GM23338 (cell line): ENCODE measurements around the gene CDK14. TPM values are rescaled to one million over a fixed set of nuclear protein-coding genes. Genes with fewer than 3 reads are reported as not detected.

Experiments
- ATAC-seq: fragments of 200-7000 bp; cut with Tn5 transposase; 3 replicates; pipeline ENCODE4 v1.9.1; 2020
- DNase-seq: peaks from one replicate; pipeline ENCODE4 v3.0.0-alpha.2; 2015; ENCODE audit warnings: low spot score
- H2AFZ ChIP-seq: fragments of 200-600 bp; sonication (generic); 2 replicates; pipeline ENCODE4 v1.8.0; 2016; ENCODE audit warnings: antibody characterized with exemption, mild to moderate bottlenecking, moderate library complexity
- H3F3A ChIP-seq: fragments of 200-600 bp; sonication (generic); replicated peaks from 2 replicates; pipeline ENCODE4 v1.8.0; 2017; ENCODE audit warnings: antibody characterized with exemption, mixed run types, low read depth
- H3K27ac ChIP-seq: fragments of 200-600 bp; sonication (generic); 2 replicates; pipeline ENCODE4 v1.6.1; 2016; ENCODE audit warnings: low read depth
- H3K27me3 ChIP-seq: fragments of 200-600 bp; sonication (generic); 2 replicates; pipeline ENCODE4 v1.8.0; 2016; ENCODE audit warnings: mild to moderate bottlenecking, mixed run types, moderate library complexity; ENCODE audit not compliant: insufficient read depth
- H3K36me3 ChIP-seq: fragments of 200-600 bp; sonication (generic); 2 replicates; pipeline ENCODE4 v1.8.0; 2016; ENCODE audit warnings: mild to moderate bottlenecking; ENCODE audit not compliant: insufficient read depth
- H3K4me1 ChIP-seq: fragments of 200-600 bp; sonication (generic); 2 replicates; pipeline ENCODE4 v1.8.0; 2016; ENCODE audit warnings: mild to moderate bottlenecking, moderate library complexity; ENCODE audit not compliant: insufficient read depth
- H3K4me2 ChIP-seq: fragments of 200-600 bp; sonication (generic); 2 replicates; pipeline ENCODE4 v1.7.1; 2017; ENCODE audit warnings: mixed run types
- H3K4me3 ChIP-seq: fragments of 200-600 bp; sonication (generic); 2 replicates; pipeline ENCODE4 v1.6.1; 2016; ENCODE audit warnings: mixed run types
- H3K79me2 ChIP-seq: fragments of 200-600 bp; sonication (generic); replicated peaks from 2 replicates; pipeline ENCODE4 v1.8.0; 2017; ENCODE audit warnings: mild to moderate bottlenecking; ENCODE audit not compliant: insufficient read depth
- H3K9me2 ChIP-seq: fragments of 200-600 bp; sonication (generic); 2 replicates; pipeline ENCODE4 v1.8.0; 2017; ENCODE audit not compliant: insufficient read depth
- H4K20me1 ChIP-seq: fragments of 200-600 bp; sonication (generic); replicated peaks from 2 replicates; pipeline ENCODE4 v1.8.0; 2017; ENCODE audit warnings: mild to moderate bottlenecking; ENCODE audit not compliant: insufficient read depth
- H3K27ac Mint-ChIP-seq: 2 replicates; pipeline ENCODE4 v1.8.0; 2020; ENCODE audit warnings: inconsistent platforms, mild to moderate bottlenecking, moderate library complexity, mixed read lengths
- H3K27me3 Mint-ChIP-seq: 3 replicates; pipeline ENCODE4 v1.8.0; 2022; ENCODE audit warnings: low read depth, mild to moderate bottlenecking, moderate library complexity, mixed read lengths, inconsistent platforms; ENCODE audit not compliant: insufficient read depth, poor library complexity
- H3K36me3 Mint-ChIP-seq: 3 replicates; pipeline ENCODE4 v1.8.0; 2021; ENCODE audit warnings: low read depth, mild to moderate bottlenecking, inconsistent platforms, moderate library complexity, mixed read lengths
- H3K4me1 Mint-ChIP-seq: 3 replicates; pipeline ENCODE4 v1.8.0; 2020; ENCODE audit warnings: mild to moderate bottlenecking, inconsistent platforms, mixed read lengths
- H3K4me3 Mint-ChIP-seq: 3 replicates; pipeline ENCODE4 v1.8.0; 2021; ENCODE audit warnings: moderate library complexity, mild to moderate bottlenecking, inconsistent platforms, mixed read lengths
- H3K9me3 Mint-ChIP-seq: 3 replicates; pipeline ENCODE4 v1.8.0; 2020; ENCODE audit warnings: moderate library complexity, mild to moderate bottlenecking, inconsistent platforms, mixed read lengths
- CREB1 ChIP-seq: fragments of 250-450 bp; sonication (Bioruptor Pico); IDR thresholded peaks from 2 replicates; pipeline ENCODE4 v1.5.0; 2020; ENCODE audit warnings: low read depth, mild to moderate bottlenecking, moderate library complexity
- CTCF ChIP-seq, 2 experiments: fragments of 200-600 bp in 1 of 2; sonication (generic) in 1 of 2; conservative IDR thresholded peaks; 2 replicates each; pipeline versions ENCODE4 v1.5.1 to v1.6.1; 2016 to 2017; ENCODE audit warnings: antibody characterized with exemption in 2 of 2, low read depth in 2 of 2, mild to moderate bottlenecking in 2 of 2, moderate library complexity in 1 of 2
- EZH2 ChIP-seq: fragments of 200-600 bp; sonication (generic); IDR thresholded peaks from one replicate; pipeline ENCODE4 v1.8.0; 2017; ENCODE audit warnings: antibody characterized with exemption, mild to moderate bottlenecking, low read depth; ENCODE audit not compliant: unreplicated experiment
- EZH2phosphoT487 ChIP-seq: fragments of 200-600 bp; sonication (generic); IDR thresholded peaks from one replicate; pipeline ENCODE4 v1.8.1; 2018; ENCODE audit warnings: antibody characterized with exemption; ENCODE audit not compliant: unreplicated experiment
- NANOG ChIP-seq: IDR thresholded peaks from 2 replicates; pipeline ENCODE4 v1.6.1; 2016; ENCODE audit warnings: antibody characterized with exemption, borderline replicate concordance
- POLR2AphosphoS5 ChIP-seq: IDR thresholded peaks from 2 replicates; pipeline ENCODE4 v1.6.1; 2016; ENCODE audit warnings: antibody characterized with exemption, low read depth
- STAT1 ChIP-seq: IDR thresholded peaks from one replicate; pipeline ENCODE4 v1.6.1; 2016; ENCODE audit warnings: antibody characterized with exemption; ENCODE audit not compliant: unreplicated experiment
- ZNF114 ChIP-seq: fragments of 250-450 bp; sonication (Bioruptor Pico); IDR thresholded peaks from 2 replicates; pipeline ENCODE4 v1.5.0; 2020; ENCODE audit warnings: mild to moderate bottlenecking, moderate library complexity
- polyA plus RNA-seq: library from polyadenylated mRNA; unstranded; fragments of >200 nt; fragmentation: Nextera tagmentation; extraction: Ambion mirVana; gene quantifications from 2 replicates; pipeline ENCODE4 v1.2.1, GENCODE V29; 2016
- total RNA-seq: library from RNA; depleted of rRNA; stranded (reverse); fragments of >200 nt; shearing (Covaris generic); gene quantifications from 2 replicates; pipeline ENCODE4 v1.2.3, GENCODE V29; 2014
- TF ChIP-seq, protein P1 (sequence below): fragments of 250-450 bp; sonication (Bioruptor Pico); IDR thresholded peaks from 2 replicates; pipeline ENCODE4 v1.5.0; 2020; ENCODE audit warnings: mild to moderate bottlenecking, moderate library complexity
- TF ChIP-seq, protein P2 (sequence below): IDR thresholded peaks from one replicate; pipeline ENCODE4 v1.6.1; 2018; ENCODE audit warnings: antibody characterized with exemption; ENCODE audit not compliant: unreplicated experiment
- TF ChIP-seq, protein P3 (sequence below): IDR thresholded peaks from 2 replicates; pipeline ENCODE4 v1.6.1; 2016; ENCODE audit warnings: antibody characterized with exemption

The CDK14 gene
- total and polyA plus RNA-seq, 2 experiments from 2014 or later: 11.2 to 24.0 TPM

- Histone ChIP-seq H3K27me3 (no peaks in the 10 kb centered on the region), H3K4me3 (no peak overlapping the region), H2AFZ (no peak overlapping the region), H4K20me1 (no peaks in the 10 kb centered on the region), H3K4me1 (no peaks in the 10 kb centered on the region), H3K4me2 (no peak overlapping the region), H3K36me3 (no peaks in the 10 kb centered on the region), H3F3A (no peaks in the 10 kb centered on the region), H3K27ac (no peak overlapping the region), H3K9me2 (no peaks in the 10 kb centered on the region), H3K79me2 (no peaks in the 10 kb centered on the region)
- TF ChIP-seq EZH2 (no peak), NANOG (no peak), CREB1 (CRISPR knock-in tag) (no peak), ZNF114 (CRISPR knock-in tag) (no peak), STAT1 (no peak), CTCF (conservative IDR thresholded peaks at IDR 0.05; ENCODE audit: low read depth in 2 of 2) (no peak), EZH2phosphoT487 (no peak), POLR2AphosphoS5 (no peak)
- TF ChIP-seq, protein P1, sequence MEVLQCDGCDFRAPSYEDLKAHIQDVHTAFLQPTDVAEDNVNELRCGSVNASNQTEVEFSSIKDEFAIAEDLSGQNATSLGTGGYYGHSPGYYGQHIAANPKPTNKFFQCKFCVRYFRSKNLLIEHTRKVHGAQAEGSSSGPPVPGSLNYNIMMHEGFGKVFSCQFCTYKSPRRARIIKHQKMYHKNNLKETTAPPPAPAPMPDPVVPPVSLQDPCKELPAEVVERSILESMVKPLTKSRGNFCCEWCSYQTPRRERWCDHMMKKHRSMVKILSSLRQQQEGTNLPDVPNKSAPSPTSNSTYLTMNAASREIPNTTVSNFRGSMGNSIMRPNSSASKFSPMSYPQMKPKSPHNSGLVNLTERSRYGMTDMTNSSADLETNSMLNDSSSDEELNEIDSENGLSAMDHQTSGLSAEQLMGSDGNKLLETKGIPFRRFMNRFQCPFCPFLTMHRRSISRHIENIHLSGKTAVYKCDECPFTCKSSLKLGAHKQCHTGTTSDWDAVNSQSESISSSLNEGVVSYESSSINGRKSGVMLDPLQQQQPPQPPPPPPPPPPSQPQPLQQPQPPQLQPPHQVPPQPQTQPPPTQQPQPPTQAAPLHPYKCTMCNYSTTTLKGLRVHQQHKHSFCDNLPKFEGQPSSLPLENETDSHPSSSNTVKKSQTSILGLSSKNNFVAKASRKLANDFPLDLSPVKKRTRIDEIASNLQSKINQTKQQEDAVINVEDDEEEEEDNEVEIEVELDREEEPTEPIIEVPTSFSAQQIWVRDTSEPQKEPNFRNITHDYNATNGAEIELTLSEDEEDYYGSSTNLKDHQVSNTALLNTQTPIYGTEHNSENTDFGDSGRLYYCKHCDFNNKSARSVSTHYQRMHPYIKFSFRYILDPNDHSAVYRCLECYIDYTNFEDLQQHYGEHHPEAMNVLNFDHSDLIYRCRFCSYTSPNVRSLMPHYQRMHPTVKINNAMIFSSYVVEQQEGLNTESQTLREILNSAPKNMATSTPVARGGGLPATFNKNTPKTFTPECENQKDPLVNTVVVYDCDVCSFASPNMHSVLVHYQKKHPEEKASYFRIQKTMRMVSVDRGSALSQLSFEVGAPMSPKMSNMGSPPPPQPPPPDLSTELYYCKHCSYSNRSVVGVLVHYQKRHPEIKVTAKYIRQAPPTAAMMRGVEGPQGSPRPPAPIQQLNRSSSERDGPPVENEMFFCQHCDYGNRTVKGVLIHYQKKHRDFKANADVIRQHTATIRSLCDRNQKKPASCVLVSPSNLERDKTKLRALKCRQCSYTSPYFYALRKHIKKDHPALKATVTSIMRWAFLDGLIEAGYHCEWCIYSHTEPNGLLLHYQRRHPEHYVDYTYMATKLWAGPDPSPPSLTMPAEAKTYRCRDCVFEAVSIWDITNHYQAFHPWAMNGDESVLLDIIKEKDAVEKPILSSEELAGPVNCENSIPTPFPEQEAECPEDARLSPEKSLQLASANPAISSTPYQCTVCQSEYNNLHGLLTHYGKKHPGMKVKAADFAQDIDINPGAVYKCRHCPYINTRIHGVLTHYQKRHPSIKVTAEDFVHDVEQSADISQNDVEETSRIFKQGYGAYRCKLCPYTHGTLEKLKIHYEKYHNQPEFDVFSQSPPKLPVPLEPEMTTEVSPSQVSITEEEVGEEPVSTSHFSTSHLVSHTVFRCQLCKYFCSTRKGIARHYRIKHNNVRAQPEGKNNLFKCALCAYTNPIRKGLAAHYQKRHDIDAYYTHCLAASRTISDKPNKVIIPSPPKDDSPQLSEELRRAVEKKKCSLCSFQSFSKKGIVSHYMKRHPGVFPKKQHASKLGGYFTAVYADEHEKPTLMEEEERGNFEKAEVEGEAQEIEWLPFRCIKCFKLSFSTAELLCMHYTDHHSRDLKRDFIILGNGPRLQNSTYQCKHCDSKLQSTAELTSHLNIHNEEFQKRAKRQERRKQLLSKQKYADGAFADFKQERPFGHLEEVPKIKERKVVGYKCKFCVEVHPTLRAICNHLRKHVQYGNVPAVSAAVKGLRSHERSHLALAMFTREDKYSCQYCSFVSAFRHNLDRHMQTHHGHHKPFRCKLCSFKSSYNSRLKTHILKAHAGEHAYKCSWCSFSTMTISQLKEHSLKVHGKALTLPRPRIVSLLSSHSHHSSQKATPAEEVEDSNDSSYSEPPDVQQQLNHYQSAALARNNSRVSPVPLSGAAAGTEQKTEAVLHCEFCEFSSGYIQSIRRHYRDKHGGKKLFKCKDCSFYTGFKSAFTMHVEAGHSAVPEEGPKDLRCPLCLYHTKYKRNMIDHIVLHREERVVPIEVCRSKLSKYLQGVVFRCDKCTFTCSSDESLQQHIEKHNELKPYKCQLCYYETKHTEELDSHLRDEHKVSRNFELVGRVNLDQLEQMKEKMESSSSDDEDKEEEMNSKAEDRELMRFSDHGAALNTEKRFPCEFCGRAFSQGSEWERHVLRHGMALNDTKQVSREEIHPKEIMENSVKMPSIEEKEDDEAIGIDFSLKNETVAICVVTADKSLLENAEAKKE (CRISPR knock-in tag): no peak
- TF ChIP-seq, protein P2, sequence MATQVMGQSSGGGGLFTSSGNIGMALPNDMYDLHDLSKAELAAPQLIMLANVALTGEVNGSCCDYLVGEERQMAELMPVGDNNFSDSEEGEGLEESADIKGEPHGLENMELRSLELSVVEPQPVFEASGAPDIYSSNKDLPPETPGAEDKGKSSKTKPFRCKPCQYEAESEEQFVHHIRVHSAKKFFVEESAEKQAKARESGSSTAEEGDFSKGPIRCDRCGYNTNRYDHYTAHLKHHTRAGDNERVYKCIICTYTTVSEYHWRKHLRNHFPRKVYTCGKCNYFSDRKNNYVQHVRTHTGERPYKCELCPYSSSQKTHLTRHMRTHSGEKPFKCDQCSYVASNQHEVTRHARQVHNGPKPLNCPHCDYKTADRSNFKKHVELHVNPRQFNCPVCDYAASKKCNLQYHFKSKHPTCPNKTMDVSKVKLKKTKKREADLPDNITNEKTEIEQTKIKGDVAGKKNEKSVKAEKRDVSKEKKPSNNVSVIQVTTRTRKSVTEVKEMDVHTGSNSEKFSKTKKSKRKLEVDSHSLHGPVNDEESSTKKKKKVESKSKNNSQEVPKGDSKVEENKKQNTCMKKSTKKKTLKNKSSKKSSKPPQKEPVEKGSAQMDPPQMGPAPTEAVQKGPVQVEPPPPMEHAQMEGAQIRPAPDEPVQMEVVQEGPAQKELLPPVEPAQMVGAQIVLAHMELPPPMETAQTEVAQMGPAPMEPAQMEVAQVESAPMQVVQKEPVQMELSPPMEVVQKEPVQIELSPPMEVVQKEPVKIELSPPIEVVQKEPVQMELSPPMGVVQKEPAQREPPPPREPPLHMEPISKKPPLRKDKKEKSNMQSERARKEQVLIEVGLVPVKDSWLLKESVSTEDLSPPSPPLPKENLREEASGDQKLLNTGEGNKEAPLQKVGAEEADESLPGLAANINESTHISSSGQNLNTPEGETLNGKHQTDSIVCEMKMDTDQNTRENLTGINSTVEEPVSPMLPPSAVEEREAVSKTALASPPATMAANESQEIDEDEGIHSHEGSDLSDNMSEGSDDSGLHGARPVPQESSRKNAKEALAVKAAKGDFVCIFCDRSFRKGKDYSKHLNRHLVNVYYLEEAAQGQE: no peak
- TF ChIP-seq, protein P3, sequence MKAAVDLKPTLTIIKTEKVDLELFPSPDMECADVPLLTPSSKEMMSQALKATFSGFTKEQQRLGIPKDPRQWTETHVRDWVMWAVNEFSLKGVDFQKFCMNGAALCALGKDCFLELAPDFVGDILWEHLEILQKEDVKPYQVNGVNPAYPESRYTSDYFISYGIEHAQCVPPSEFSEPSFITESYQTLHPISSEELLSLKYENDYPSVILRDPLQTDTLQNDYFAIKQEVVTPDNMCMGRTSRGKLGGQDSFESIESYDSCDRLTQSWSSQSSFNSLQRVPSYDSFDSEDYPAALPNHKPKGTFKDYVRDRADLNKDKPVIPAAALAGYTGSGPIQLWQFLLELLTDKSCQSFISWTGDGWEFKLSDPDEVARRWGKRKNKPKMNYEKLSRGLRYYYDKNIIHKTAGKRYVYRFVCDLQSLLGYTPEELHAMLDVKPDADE: no peak
- no peak overlapping the region for H3K4me3 Mint-ChIP-seq
- DNase-seq (no peak), ATAC-seq (no peak)
- H3K36me3 Mint-ChIP-seq: peaks cover 7% of the 10 kb centered on the region
- no peaks in the 10 kb centered on the region for H3K27me3 Mint-ChIP-seq
- no peaks in the 10 kb centered on the region; the same call in 2 of the 3 replicates for H3K4me1 Mint-ChIP-seq
- H3K27ac Mint-ChIP-seq: no peak overlapping the region
- peaks cover 5% of the 10 kb centered on the region for H3K9me3 Mint-ChIP-seq
These were observed 144.3 kb downstream of the CDK14 start for GRCh38 chr7:90740386-90740785.
